ENCODE data around the gene CASP10. TPM values are rescaled to one million over a fixed set of nuclear protein-coding genes. Genes with fewer than 3 reads are reported as not detected.

Gene CASP10
- total and polyA plus RNA-seq, 2 of the 8 experiments (the other 6 are each of a cell fraction or from before 2014, with no cell fraction given): 2.3 to 4.0 TPM

- H3K4me1 ChIP-seq (replicated peaks in 1 of 4; ENCODE audit: control insufficient read depth in 3 of 4, insufficient read depth in 4 of 4, low read length in 3 of 4): peaks cover 5 to 23% (median 13%) of the 10 kb centered on the region in 4 experiments; a peak in 6 of 7 replicates
- no peak overlapping the region for H2BK15ac ChIP-seq (ENCODE audit: low read length)
- peak overlapping the region; percentile 43 to 71 for H3K4me2 ChIP-seq (ENCODE audit: insufficient read depth in 1 of 2, low read depth in 2 of 2, low read length in 2 of 2)
- H3K79me2 ChIP-seq (ENCODE audit: control insufficient read depth in 1 of 2, insufficient read depth in 2 of 2, low read length in 2 of 2): no peaks in the 10 kb centered on the region
- H3K9me3 ChIP-seq (ENCODE audit: insufficient read depth in 2 of 2, low read depth in 1 of 2, low read length in 1 of 2): no peaks in the 10 kb centered on the region; a peak in 1 of 4 replicates
- no peak overlapping the region for H2BK120ac ChIP-seq (replicated peaks; ENCODE audit: low read depth, low read length)
- no peak overlapping the region; the same call in 1 of the 2 replicates for H2AK5ac ChIP-seq (ENCODE audit: low read depth, low read length)
- H3K14ac ChIP-seq (ENCODE audit: insufficient read length): no peak overlapping the region
- no peak overlapping the region for H2AFZ ChIP-seq (ENCODE audit: low read length)
- H3K23ac ChIP-seq (ENCODE audit: insufficient read length): no peak overlapping the region
- H3K56ac ChIP-seq (replicated peaks; ENCODE audit: insufficient read length, low read depth, low read length): no peak overlapping the region
- H3K4ac ChIP-seq (replicated peaks; ENCODE audit: insufficient read length, low read depth, low read length): no peak overlapping the region
- no peak overlapping the region for H3K27ac ChIP-seq (ENCODE audit: low read depth, low read length)
- peak overlapping the region; percentile 55; the same call in 1 of the 2 replicates for H2BK5ac ChIP-seq (ENCODE audit: low read depth, low read length)
- no peak overlapping the region for H3K9ac ChIP-seq (replicated peaks in 1 of 4; ENCODE audit: extremely low read depth in 1 of 4, low read depth in 3 of 4, low read length in 3 of 4)
- H3K79me1 ChIP-seq (ENCODE audit: low read depth, low read length): no peaks in the 10 kb centered on the region
- ChIA-PET POLR2A (ENCODE audit: partially characterized antibody) (interaction anchor here (0.5 to 3.6 kb wide), 4 partner anchors 13 to 257 kb away, joined by 3 to 9 read pairs (median 4); no protein-coding TSS in a partner anchor), CTCF (ENCODE audit: partially characterized antibody) (interaction anchor here (1.1 to 5.1 kb wide), 6 partner anchors 10 to 257 kb away, joined by 3 to 40 read pairs (median 4); partner anchors contain the start of gene CASP10)
- H3K18ac ChIP-seq (ENCODE audit: extremely low read depth, low read length): peak overlapping the region; percentile 88; the same call in 1 of the 2 replicates
- no peak overlapping the region for H4K91ac ChIP-seq (replicated peaks; ENCODE audit: insufficient read length, low read length)
- H2BK20ac ChIP-seq (ENCODE audit: low read length): peak overlapping the region; percentile 29; the same call in 1 of the 2 replicates
- FAIRE-seq: no peak
- H4K8ac ChIP-seq (ENCODE audit: extremely low read depth, insufficient read depth, low read length): no peak overlapping the region
- no peaks in the 10 kb centered on the region for H4K20me1 ChIP-seq (replicated peaks in 1 of 2; ENCODE audit: control insufficient read depth in 1 of 2, insufficient read depth in 2 of 2, low read length in 2 of 2)
- no peaks in the 10 kb centered on the region for H3K23me2 ChIP-seq (ENCODE audit: low read depth, low read length)
- peak overlapping the region in 1 of 4 experiments; percentile 38; a peak in 1 of 8 replicates for H3K4me3 ChIP-seq (ENCODE audit: extremely low read depth in 1 of 4, insufficient read depth in 2 of 4, low read depth in 3 of 4, low read length in 4 of 4)
- DNase-seq (ENCODE audit: low read depth in 1 of 2, low spot score in 2 of 2): no peak
- WGBS, 2 experiments (ENCODE audit: extremely low coverage in 1 of 2, insufficient coverage in 1 of 2, insufficient read length in 1 of 2, insufficient replicate concordance in 2 of 2, low coverage in 1 of 2, low lambda C conversion rate in 2 of 2, missing lambda C conversion rate in 1 of 2): 84% methylated on average over 5 of the region's 5 CpGs; no CpG with 5 or more reads in 1 of the 2 experiments
- H2BK12ac ChIP-seq (ENCODE audit: low read depth, low read length): peak overlapping the region; percentile 95
- H3K27me3 ChIP-seq (replicated peaks in 1 of 4; ENCODE audit: control insufficient read depth in 3 of 4, extremely low read depth in 1 of 4, insufficient read depth in 3 of 4, low read length in 3 of 4): no peaks in the 10 kb centered on the region
- H3K36me3 ChIP-seq (ENCODE audit: control insufficient read depth in 2 of 4, insufficient read depth in 4 of 4, low read length in 3 of 4): no peaks in the 10 kb centered on the region
- peak overlapping the region; percentile 26 for H4K5ac ChIP-seq (ENCODE audit: insufficient read length, low read depth, low read length)
- no peak for TF ChIP-seq JUN (IDR thresholded peaks at IDR 0.05; ENCODE audit: low read depth, low read length)
- TF ChIP-seq NRF1 (IDR thresholded peaks at IDR 0.05; ENCODE audit: low read depth, low read length): no peak
- no peak for TF ChIP-seq CBX5 (IDR thresholded peaks at IDR 0.05; ENCODE audit: low read depth, low read length)
- TF ChIP-seq EGR1 (IDR thresholded peaks at IDR 0.05; ENCODE audit: borderline replicate concordance, low read depth, low read length): no peak
- no peak for TF ChIP-seq TAF7 (optimal IDR thresholded peaks at IDR 0.05; ENCODE audit: borderline replicate concordance, low read depth, low read length)
- TF ChIP-seq CEBPB (IDR thresholded peaks at IDR 0.05; ENCODE audit: low read depth, low read length): no peak
- TF ChIP-seq CTBP2 (IDR thresholded peaks at IDR 0.05; ENCODE audit: borderline replicate concordance, insufficient read depth, insufficient read length, low read length): no peak
- no peak for TF ChIP-seq SP2 (IDR thresholded peaks at IDR 0.05; ENCODE audit: low read length)
- no peak for TF ChIP-seq BRCA1 (IDR thresholded peaks at IDR 0.05; ENCODE audit: low read depth, low read length)
- TF ChIP-seq CBX8 (IDR thresholded peaks at IDR 0.05; ENCODE audit: borderline replicate concordance, low read depth, low read length): no peak
- TF ChIP-seq POLR2AphosphoS5 (IDR thresholded peaks at IDR 0.05; ENCODE audit: low read depth, low read length): no peak
- TF ChIP-seq, protein P1, sequence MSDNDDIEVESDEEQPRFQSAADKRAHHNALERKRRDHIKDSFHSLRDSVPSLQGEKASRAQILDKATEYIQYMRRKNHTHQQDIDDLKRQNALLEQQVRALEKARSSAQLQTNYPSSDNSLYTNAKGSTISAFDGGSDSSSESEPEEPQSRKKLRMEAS (IDR thresholded peaks at IDR 0.05): no peak
Observed at GRCh38 chr2:201219328-201220096, 36.6 kb downstream of the CASP10 start.

Data from H1 (cell line).